Progenitor cell of endocrine pancreas (in vitro differentiated cells): ENCODE measurements around the gene SCARF2. TPM values are rescaled to one million over a fixed set of nuclear protein-coding genes. Genes with fewer than 3 reads are reported as not detected.

Source experiments
- DNase-seq: peaks from one replicate; pipeline ENCODE4 v3.0.0; 2021; ENCODE audit warnings: low spot score; ENCODE audit not compliant: unreplicated experiment
- H3K27ac Mint-ChIP-seq: 2 replicates; pipeline ENCODE4 v1.8.0; 2021; ENCODE audit warnings: mild to moderate bottlenecking, moderate library complexity, mixed read lengths
- H3K27me3 Mint-ChIP-seq: 2 replicates; pipeline ENCODE4 v1.8.0; 2021; ENCODE audit warnings: mixed read lengths
- H3K36me3 Mint-ChIP-seq: 2 replicates; pipeline ENCODE4 v1.8.0; 2022; ENCODE audit warnings: mixed read lengths; ENCODE audit not compliant: insufficient read depth
- H3K4me1 Mint-ChIP-seq: 2 replicates; pipeline ENCODE4 v1.8.0; 2021; ENCODE audit warnings: low read depth, mixed read lengths
- H3K4me3 Mint-ChIP-seq: 2 replicates; pipeline ENCODE4 v1.8.0; 2021; ENCODE audit warnings: low read depth, mild to moderate bottlenecking, moderate library complexity, mixed read lengths
- H3K9me3 Mint-ChIP-seq: 2 replicates; pipeline ENCODE4 v1.8.0; 2021; ENCODE audit warnings: low read depth, mixed read lengths
- CTCF ChIP-seq: fragments of 200-600 bp; sonication (generic); IDR thresholded peaks from one replicate; pipeline ENCODE4 v1.5.0; 2021; ENCODE audit warnings: antibody characterized with exemption, mild to moderate bottlenecking; ENCODE audit not compliant: unreplicated experiment
- total RNA-seq: library from RNA; stranded (reverse); gene quantifications from 2 replicates; pipeline ENCODE4 v1.2.1, GENCODE V29; 2021

Gene SCARF2
- total RNA-seq, 1 donor from 2014 or later: 14.4 TPM

GRCh38 chr22:20442485-20443284 is 5.1 kb upstream of the SCARF2 start:
- Mint-ChIP-seq H3K27me3 (peaks cover 8% of the 10 kb centered on the region), H3K4me3 (no peak overlapping the region), H3K9me3 (no peaks in the 10 kb centered on the region), H3K4me1 (peaks cover 3% of the 10 kb centered on the region), H3K27ac (no peak overlapping the region), H3K36me3 (peaks cover 17% of the 10 kb centered on the region)
- no peak for TF ChIP-seq CTCF
- DNase-seq: no peak

- Mint-ChIP-seq H3K27ac (no peak overlapping the region), H3K27me3 (peaks cover 12% of the 10 kb centered on the region), H3K36me3 (peaks cover 17% of the 10 kb centered on the region), H3K4me1 (peaks cover 7% of the 10 kb centered on the region), H3K9me3 (no peaks in the 10 kb centered on the region), H3K4me3 (no peak overlapping the region)
- no peak for DNase-seq
- TF ChIP-seq CTCF: no peak
Measured at GRCh38 chr22:20441631-20442484, 4.2 kb upstream of the SCARF2 start.

GRCh38 chr22:20440637-20441591 is 3.3 kb upstream of the SCARF2 start:
- Mint-ChIP-seq H3K36me3 (peaks cover 16% of the 10 kb centered on the region), H3K27me3 (peaks cover 14% of the 10 kb centered on the region), H3K4me1 (peaks cover 9% of the 10 kb centered on the region), H3K27ac (no peak overlapping the region), H3K9me3 (no peaks in the 10 kb centered on the region), H3K4me3 (no peak overlapping the region)
- TF ChIP-seq CTCF: no peak
- no peak for DNase-seq

GRCh38 chr22:20439928-20440575 is 2.4 kb upstream of the SCARF2 start:
- Mint-ChIP-seq H3K27ac (no peak overlapping the region), H3K36me3 (peaks cover 16% of the 10 kb centered on the region), H3K27me3 (peaks cover 23% of the 10 kb centered on the region), H3K9me3 (no peaks in the 10 kb centered on the region), H3K4me1 (peaks cover 9% of the 10 kb centered on the region), H3K4me3 (no peak overlapping the region)
- TF ChIP-seq CTCF: no peak
- no peak for DNase-seq
